ENCODE measurements around the gene ARHGAP15.

ARHGAP15 gene

GRCh38 chr2:143477714-143478443 is 348.7 kb downstream of the ARHGAP15 start:
- DNase-seq (ENCODE audit: low read depth in 2 of 2, low spot score in 1 of 2): no peak

- no peak for DNase-seq (ENCODE audit: low read depth in 2 of 2, low spot score in 1 of 2)
Observed at GRCh38 chr2:143480086-143480485, 350.9 kb downstream of the ARHGAP15 start.

- no peak for DNase-seq (ENCODE audit: low read depth in 2 of 2, low spot score in 1 of 2)
Observed at GRCh38 chr2:143480601-143481236, 351.5 kb downstream of the ARHGAP15 start.

GRCh38 chr2:143481237-143481623 is 352.0 kb downstream of the ARHGAP15 start:
- DNase-seq (ENCODE audit: low read depth in 2 of 2, low spot score in 1 of 2): no peak

DNA sequence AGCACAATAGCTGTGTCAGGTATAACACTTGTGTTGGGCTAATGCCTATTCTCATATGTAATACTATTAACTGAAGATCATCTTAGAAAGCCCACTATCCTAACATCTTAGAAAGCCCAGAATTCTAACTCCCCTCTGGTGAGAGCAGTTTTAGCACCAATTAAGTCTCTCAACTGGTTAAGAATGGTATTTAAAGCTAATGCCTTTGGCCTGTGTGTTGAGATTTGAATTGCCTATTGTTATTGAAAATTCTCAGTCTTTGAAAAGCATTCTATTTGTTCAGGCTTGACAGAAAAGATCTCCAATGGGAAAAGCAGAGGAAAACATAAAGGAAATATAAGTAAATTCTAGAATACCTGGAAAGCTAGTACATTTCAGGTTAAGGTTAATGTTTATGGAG is 352.5 kb downstream of the ARHGAP15 start:
- DNase-seq (ENCODE audit: low read depth in 2 of 2, low spot score in 1 of 2): no peak

DNA sequence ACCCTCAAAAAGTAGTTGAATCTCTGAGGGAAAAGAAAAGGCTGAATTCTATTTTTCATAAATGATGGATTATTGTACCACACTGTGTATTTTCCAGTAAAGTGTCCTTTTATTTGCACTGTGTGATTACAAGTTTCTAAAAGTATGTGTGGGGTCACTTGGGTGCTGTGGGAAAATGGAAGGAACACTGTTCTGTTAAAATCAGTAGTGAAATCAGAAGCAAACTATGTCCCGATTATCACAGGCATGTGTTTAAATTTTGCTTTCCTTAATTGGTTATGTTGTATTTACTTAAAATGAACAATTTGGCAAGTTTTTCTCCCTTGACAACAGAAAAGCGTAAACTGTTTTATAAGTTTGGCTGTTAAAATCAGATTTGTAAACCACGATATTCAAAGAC is 353.1 kb downstream of the ARHGAP15 start:
- no peak for DNase-seq (ENCODE audit: low read depth in 2 of 2, low spot score in 1 of 2)

DNA sequence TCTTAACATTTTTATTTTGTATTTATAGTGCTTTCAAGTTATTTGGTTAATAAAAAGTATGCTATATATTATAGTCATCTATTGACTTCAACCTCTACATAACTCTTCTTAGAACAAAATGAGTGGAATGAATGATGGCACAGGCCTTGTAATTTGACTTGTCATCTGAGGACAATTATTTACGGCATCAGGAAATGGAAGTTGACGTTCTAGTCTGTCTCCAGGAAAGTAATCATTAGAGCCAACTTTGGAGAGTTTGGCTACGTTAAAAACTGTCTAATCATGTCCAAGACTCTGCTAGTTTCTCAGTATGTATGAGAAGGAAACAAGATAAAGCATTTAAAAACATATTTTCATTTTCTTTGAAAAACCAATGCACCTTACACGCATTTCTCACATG is 353.6 kb downstream of the ARHGAP15 start:
- no peak for DNase-seq (ENCODE audit: low read depth in 2 of 2, low spot score in 1 of 2)

- no peak for DNase-seq (ENCODE audit: low read depth in 2 of 2, low spot score in 1 of 2)
Observed at GRCh38 chr2:143486976-143487375, 357.8 kb downstream of the ARHGAP15 start.

GRCh38 chr2:143489145-143489544 is 359.9 kb downstream of the ARHGAP15 start:
- no peak for DNase-seq (ENCODE audit: low read depth in 2 of 2, low spot score in 1 of 2)

DNA sequence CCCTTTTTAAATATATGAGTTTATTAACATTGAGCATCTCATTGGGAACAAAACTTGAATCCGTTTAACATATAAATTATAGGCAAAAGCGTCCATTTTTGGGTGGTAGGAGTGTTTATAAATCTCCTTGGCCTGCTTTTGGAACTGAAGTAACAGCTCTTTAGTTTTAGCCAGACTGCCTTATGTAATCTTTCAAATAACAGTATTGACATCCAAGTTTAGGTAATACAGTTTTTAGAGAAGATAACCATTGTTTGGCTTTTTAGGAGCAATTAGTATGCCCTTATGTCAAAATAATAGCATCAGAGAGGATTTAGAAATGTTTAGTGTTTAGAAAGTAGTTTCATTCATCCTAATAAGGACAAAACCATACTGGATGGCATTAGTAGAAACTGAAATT is 361.9 kb downstream of the ARHGAP15 start:
- DNase-seq (ENCODE audit: low read depth in 2 of 2, low spot score in 1 of 2): no peak

DNA sequence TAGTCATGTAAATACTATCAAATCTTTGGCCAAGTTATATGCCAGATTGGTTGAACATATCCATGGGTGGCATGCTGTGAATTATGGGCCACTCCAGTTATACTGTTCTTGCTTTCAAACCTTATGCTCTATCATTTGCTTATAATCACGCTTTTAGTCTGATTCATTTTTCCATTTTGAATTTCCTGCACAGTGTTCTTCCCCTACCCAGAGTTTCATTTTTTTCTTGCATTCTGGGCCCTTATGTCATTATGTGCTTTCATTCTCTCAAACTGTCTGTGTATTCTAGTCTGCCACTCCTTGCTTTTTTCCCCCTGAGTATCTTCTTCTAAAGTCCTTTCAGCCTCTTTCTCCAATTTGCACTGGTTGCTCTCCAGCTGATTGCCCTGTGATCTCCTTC is 364.1 kb downstream of the ARHGAP15 start:
- DNase-seq (ENCODE audit: low read depth in 2 of 2, low spot score in 1 of 2): no peak

- no peak for DNase-seq (ENCODE audit: low read depth in 2 of 2, low spot score in 1 of 2)
Observed at GRCh38 chr2:143497726-143498125, 368.5 kb downstream of the ARHGAP15 start.

DNA sequence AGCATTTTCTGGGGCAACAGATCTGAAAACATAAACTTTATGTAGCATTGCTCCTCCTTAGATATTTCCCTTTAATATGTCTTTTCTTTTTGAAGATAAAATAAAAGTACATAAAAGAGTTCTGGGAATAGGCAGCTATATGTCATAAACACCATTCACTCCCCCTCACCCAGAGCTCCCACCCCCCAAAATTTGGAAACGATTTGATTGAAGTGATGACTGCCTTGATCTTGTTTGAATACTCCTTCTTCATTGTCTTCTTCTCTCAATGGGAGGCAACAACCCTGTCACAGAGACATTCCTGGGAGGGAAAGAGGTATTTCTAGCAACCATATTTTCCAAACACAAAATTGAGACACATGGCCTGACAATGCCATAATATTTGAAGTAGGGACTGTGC is 369.3 kb downstream of the ARHGAP15 start:
- DNase-seq (ENCODE audit: low read depth in 2 of 2, low spot score in 1 of 2): no peak

- DNase-seq (ENCODE audit: low read depth in 2 of 2, low spot score in 1 of 2): no peak
Observed at GRCh38 chr2:143499061-143499460, 369.8 kb downstream of the ARHGAP15 start.

GRCh38 chr2:143501106-143501676 is 372.0 kb downstream of the ARHGAP15 start:
- no peak for DNase-seq (ENCODE audit: low read depth in 2 of 2, low spot score in 1 of 2)

DNA sequence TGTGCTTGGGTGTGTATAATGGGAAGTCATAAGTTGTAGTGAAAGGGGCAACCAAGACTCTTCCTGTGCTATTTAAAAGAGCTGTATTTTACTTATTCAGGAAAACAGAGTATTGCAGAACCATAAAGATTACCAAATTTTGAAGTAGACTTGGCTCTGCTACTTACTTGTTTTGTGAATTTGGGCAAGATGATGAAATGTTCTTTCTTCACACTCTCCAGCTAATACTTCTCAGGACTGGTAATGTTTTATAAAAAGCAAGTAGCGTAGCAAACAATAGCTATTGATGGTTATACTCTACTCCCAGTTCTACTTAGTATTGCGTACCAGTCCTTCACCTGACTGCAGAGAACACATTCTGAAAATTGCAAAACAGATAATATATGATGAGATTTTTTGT is 374.1 kb downstream of the ARHGAP15 start:
- no peak for DNase-seq (ENCODE audit: low read depth in 2 of 2, low spot score in 1 of 2)

GRCh38 chr2:143504397-143504796 is 375.2 kb downstream of the ARHGAP15 start:
- DNase-seq (ENCODE audit: low read depth in 2 of 2, low spot score in 1 of 2): no peak

GRCh38 chr2:143505542-143505941 is 376.3 kb downstream of the ARHGAP15 start:
- DNase-seq (ENCODE audit: low read depth in 2 of 2, low spot score in 1 of 2): no peak

DNA sequence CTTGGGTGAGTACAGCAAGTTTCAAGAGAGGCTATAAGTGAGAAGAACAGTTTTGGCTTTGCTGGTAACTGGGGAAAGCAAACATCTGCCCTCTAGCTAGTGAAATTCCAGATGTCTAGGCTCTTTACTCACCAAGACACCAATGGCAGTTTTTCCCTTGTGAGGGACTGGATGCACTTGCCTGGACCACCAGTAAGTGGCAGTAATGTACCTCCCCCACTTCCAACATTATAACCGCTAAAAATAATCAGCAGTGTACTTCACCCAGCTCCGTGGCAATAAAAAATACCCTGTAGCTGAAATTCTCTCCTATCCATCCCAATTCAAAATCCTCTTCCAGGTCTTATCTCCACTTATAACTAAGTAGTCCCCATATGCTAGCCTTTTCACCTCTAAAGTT is 383.9 kb downstream of the ARHGAP15 start:
- DNase-seq (ENCODE audit: low read depth in 2 of 2, low spot score in 1 of 2): no peak

DNA sequence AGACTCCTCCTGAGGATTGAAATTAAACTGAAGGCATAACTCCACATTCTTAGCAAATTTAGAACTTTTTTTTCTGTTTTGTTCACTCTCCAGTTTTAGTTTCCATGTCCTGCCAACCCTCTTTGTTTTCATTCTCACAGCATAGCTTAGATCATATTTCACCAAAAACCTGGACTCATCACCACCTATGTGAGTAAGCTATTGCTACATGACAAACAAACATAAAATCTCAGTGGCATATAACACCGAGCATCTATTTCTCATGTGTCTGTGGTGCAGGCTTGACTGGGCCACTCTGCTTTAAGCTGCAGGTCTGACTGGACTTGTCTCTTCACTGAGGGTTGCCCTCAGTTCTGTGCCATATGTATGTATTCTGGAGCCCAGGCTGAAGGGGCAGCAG is 385.2 kb downstream of the ARHGAP15 start:
- no peak for DNase-seq (ENCODE audit: low read depth in 2 of 2, low spot score in 1 of 2)

DNA sequence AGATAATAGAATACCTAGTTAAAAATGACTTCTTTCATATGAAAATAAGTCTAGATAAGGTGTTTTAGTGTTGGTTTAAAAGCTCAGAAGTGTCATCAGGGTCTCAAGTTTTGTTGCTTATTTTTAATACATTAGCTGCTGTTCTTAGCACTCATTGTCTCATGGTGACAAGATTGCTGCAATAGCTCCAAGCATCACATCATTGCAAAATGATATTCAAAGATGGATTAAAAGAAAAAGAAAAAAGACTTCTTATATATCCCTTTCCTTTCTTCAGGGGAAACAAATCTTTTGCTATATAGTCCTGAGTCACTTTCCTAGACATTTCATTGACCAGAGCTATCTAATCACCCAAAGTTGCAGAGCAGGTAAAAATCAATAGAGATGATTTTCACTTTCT is 386.1 kb downstream of the ARHGAP15 start:
- no peak for DNase-seq (ENCODE audit: low read depth in 2 of 2, low spot score in 1 of 2)

DNA sequence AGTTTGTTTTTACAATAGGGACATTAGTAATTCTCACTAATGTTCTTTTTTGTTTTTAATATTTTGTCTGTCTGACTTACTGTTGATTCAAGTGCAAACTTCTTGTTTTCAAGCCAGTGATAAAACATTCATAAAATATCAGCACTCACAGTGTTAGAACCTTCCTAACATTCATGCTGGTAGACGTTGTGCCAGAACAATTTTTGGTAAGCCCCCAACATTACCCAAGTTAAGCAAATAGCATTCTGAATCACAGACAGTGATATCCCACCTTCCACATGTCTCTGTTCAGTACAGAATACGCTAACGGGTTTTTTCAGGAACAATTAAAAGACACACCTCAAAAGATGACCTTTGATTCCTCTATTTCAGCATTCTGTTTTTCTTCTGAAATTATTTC is 390.3 kb downstream of the ARHGAP15 start:
- DNase-seq (ENCODE audit: low read depth in 2 of 2, low spot score in 1 of 2): no peak

DNA sequence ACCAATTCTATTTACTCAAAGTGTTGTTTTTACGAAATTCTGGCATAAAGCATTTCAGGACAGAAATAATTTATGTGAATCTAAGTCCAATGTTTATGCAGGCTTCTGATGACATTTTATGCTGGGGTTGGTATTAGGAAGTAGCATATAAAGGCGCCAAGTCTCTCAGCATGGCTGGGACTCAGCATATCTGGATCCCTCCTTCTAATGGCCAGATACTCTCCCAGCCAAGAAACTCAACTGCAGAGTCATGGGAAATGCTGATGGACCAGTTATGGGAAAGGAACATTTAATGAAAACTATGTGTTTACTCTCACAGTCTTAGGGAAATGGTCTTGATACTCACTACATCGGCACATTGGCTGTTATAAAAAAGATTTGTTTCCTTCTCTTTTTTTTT is 392.2 kb downstream of the ARHGAP15 start:
- DNase-seq (ENCODE audit: low read depth in 2 of 2, low spot score in 1 of 2): no peak

Measured in stimulated activated CD8-positive, alpha-beta memory T cell treated with anti-CD3 and anti-CD28 coated beads, Interleukin-4, amount 100 ng/mL, for 4 hours (primary cell).